ENCODE data around the gene SMIM33.
"Not testable (repeated sequence)": the region's sequence is repeated elsewhere in the genome, so short reads cannot be mapped to it uniquely, and the experiment has no call there.

SMIM33 gene

DNA sequence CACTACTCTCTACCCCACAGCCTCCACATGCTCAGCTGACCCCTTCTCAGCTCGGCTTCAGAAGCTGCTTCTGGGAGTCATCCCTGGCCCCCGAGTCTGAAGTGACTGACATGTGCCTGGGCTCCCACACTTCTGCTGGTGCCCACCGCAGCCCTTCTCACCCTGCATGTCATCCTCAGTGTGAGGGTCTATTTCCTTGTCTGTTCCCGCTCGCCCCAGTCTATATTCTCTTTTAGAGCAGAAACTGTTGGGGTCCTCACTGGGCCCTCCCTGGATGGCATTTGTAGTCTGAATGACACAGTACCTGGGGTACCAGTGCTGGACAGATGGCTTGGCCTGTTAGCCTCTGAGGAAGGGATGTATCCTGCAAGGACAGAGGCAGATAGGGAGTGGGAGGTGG is 13.6 kb upstream of the SMIM33 start:
- DNase-seq (ENCODE audit: low spot score) = no peak

DNA sequence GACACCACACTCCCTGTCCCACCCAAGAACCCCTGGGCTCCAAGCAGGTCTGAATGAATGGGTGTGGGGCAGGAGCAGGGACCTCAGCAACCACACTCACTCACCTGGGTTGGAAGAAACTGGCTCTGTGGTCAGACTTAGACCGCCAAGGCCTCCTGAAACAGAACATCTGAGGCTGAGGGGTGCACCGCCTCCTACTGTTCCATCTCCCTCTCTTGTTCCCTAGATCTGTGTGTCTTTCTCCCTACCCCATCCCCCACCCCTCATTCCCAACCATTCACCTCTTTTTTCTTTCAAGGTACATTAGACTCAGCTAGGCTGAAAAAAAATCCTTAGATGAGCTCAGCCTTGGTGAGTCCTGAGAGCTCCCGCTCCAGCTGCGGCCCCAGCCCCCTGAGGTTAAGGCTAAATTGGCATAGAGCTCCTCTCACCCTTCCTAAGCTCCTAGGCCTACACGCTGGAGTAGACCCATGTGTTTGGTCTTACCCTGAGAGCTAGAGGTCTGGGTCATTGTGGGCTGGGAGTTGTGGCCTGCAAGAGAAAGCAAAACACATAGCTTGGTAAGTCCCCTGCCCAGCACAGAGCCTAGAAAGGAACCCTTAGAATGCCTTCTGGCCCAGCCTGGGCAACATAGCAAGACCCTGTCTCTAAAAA is 13.0 kb upstream of the SMIM33 start:
- DNase-seq (ENCODE audit: low spot score) = no peak

DNA sequence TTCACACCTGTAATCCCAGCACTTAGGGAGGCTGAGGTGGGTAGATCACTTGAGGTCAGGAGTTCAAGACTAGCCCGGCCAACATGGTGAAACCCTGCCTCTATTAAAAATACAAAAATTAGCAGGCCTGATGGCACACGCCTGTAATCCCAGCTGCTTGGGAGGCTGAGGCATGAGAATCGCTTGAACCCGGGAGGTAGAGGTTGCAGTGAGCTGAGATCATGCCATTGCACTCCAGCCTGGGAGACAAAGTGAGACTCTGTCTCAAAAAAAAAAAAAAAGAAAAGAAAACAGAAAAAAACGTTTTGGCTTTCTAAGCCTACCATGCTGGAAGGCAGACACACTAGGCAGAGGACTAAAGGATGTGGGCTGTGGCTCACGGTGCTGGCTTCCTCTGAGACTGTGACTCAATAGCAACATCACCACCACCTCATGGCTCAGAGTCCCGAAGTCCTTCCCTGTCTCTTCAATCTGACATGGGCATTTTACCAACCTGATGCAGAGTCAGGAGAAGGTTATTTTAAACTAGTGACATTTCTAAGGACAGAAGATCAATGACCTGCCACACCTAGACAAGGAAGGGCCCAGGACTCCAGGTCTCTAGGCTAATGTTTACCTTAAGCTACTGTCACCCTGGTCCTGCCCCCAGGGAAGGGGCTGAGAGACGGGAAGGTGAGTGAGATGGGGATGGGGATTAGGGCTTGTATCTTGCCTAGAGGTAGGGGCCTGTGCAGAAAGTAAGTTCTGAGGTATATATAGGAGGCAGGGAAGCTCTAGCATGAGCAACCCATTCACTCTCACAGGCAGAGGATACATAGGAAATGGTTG is 12.0 kb upstream of the SMIM33 start:
- no peak for DNase-seq (ENCODE audit: low spot score)

DNA sequence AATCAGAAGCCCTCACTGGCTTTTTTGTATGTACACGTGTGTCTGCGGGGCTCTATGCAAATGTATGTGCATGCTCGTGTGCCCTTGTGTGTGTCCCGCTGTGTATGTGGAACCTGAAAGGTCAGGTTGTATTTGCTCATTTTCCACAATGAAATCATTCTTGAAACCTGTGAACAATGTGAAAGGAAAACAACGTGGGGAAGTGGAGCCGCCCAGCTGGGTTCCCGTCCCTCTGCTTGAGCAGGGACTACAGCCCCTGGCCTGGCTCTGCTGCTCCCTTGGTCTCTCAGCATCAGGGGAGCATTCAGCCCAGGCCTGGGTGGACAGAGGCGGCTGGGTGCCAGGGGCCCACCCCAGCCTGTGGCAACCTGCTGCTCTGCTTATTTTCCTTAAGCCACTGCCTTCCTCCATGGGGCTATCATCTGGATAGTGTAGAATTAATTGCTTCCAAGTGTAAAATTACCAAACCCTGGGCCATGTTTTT is 11.3 kb upstream of the SMIM33 start:
- no peak for DNase-seq (ENCODE audit: low spot score)

DNA sequence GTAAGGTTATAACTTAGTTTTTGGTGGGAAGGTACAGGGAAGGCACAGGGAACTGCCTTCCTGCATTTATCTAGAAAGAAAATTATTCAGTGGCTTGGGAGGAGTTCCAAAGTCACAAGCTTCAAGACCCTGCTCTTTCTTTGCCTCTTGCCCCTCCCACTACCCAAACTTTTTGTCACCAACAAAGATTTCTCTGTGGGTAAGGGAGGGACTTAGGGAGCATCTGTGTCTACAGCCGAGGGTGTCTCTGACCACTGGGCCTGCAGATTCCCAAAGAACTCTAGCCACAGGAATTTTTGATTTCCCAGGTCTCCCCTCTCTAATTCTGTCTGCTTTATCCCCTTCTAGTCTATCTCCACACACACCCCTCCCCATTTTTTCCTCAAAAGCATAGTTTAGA is 10.3 kb upstream of the SMIM33 start:
- no peak for DNase-seq (ENCODE audit: low spot score)

DNA sequence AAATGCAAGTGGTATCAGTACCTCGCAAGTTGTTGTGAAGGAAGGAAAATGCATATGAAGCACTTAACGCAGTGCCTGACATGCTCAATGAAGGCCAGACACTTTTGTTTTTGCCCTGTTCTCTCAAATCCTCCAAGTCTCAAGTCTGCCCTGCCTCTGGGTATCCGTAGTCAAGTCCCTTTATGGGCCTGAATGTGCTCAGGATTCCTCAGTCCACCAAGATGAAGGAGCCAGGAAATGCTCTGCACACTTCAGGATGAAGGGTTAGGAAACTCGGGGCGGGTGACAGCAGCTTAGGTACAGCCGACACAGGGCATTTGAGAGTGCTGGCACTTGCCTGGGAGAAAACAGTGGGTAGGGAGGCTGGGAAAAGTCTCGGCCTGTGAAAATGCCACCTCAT is 9.6 kb upstream of the SMIM33 start:
- DNase-seq (ENCODE audit: low spot score) = no peak

DNA sequence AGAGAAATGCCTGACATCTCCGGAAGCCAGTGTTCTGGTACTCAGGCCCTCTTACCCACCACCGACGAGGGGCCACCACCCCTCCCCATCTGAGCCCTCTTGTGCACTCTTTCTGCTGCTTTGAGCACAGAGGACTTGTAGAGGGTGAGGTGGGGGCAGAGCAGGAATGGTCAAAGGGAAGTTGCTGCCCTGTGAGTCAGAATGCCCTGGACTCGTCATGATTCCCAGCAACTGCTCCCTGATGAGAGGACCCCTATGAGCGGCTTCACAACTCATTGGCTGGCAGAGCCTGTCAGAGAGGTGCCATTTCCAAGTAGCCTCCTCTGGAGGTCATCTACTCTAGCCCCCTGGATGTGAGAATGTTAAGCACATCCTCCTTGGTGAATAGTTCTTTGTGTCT is 9.1 kb upstream of the SMIM33 start:
- DNase-seq (ENCODE audit: low spot score) = no peak

DNA sequence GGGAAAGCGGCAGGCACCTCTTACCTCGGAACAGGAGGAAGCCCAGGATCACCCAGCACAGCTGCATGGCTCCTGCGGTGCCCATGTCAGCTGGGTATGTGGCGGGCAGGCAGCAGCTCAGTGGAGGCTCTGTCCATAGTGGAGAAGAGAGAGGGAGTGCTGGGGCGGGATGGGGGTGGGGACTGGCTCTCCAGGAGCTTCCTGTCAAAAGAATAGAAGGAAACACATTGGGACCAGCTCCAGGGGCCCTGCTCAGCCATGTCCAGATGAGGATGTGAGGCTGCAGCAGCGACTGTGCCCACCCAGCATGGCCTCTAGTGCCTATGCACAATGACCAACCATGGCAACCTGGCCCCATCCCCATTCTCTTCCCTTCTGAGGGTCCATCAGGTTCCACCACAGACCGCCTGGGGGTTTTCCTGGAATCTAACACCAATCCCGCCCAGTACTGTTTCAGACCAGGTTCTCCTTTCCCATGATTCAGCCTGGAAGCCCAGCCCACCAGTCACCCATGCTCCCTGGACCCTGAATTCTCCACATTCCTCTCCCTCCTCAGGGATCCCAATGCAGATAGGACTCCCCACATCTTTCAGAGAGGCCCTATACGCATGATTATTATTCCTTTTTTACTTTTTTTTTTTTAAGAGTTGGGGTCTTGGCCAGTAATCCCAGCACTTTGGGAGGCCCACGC is 8.1 kb upstream of the SMIM33 start, which contains the start of gene ECSCR:
ECSCR (minus strand) TSS at position 158 of the 691 bp plus-strand sequence; CDS start at position 85, 73 bp downstream.
- no peak for DNase-seq (ENCODE audit: low spot score)

- no peak for DNase-seq (ENCODE audit: low spot score)
These were observed 2.3 kb upstream of the SMIM33 start for GRCh38 chr5:139468421-139468931.

DNA sequence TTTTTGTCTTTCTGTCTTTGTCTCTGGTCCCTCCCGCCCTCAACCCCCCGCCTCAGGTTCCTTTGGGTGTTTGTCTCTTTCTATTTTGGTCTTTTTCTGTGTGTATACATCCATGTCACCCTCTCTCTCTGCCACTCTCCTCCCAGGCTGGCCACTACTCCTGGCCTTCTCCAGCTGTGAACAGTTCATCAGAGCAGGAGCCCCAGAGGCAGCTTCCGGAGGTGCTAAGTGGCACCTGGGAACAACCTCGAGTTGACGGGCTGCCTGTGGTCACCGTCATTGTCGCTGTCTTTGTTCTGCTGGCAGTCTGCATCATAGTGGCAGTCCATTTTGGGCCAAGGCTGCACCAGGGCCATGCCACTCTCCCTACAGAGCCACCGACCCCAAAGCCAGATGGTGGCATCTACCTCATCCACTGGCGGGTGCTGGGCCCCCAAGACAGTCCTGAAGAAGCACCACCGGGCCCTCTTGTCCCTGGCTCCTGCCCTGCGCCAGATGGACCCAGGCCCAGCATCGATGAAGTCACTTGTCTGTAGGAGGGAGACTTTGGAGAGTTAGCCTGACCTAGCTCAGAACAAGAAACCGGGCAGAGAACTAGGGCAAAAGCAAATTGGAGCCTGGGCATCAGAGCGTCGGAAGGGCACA is 1.7 kb downstream of the SMIM33 start:
- DNase-seq (ENCODE audit: low spot score) = no peak

- DNase-seq (ENCODE audit: low spot score) = no peak
These were observed 2.3 kb downstream of the SMIM33 start for GRCh38 chr5:139473105-139473504.

DNA sequence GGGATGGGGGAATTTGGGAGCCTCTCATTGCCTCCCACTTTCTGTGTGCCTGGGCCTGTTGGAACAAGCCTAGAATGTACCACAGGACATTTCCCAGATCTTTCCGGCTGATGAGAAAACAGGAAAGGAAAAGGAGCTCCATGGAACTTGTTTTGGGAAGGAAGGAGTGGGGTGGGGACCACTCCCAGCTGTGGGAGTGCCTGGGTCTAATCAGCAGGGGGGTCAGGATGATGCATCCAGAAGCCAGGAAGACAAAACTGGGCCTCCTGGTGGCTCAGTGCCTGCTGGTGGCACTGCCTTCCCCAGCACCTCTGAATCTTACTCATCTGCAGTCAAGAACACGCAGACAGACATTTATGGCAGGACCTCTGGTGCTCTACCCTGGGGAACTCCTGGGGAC is 2.8 kb downstream of the SMIM33 start:
- DNase-seq (ENCODE audit: low spot score) = no peak

DNA sequence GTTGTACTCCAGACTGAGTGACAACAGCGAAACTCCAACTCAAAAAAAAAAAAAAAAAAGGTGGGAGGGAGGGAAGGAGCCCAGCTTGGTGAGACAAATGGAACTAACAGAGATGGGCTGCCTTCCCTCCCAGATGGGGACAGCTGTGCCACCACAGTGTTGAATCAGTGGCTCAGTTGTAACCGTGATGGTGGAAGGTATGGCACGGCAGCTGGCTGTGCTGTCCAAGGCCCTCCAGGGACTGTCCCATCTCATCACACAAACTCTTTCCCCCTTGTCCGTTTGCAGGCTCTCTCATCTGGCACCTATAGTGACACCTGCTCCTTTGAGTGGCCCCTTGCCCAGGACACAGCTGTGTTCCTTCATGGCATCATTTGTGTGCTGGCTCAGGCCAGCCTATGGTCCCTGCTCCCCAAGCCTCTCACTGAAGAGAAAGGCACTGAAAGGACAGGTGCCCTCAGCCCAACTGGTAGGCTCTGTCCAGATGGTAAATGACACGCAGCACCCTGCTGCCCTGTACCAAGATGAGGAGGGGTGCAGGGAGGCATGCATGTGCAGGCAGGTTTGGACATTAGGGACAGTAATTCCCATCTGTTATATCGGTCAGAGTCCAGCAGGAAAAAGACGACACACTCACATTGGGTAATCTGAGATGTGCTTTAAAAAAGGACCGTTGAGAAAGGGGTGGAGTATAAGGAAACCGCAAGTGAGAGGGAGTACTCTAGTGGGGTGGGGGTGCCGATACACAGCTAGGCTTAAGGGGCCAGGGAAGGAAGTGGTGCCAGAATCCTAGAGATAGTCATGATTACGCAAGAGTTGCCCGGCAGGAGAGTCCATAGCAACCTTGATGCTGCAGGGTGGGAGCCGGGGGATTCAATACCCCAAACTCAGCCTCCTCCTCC is 4.3 kb downstream of the SMIM33 start:
- no peak for DNase-seq (ENCODE audit: low spot score)

GRCh38 chr5:139475865-139476617 is 5.2 kb downstream of the SMIM33 start:
- DNase-seq (ENCODE audit: low spot score) = no peak

GRCh38 chr5:139478657-139479423 is 8.0 kb downstream of the SMIM33 start:
- not testable (repeated sequence) for DNase-seq (ENCODE audit: low spot score)

DNA sequence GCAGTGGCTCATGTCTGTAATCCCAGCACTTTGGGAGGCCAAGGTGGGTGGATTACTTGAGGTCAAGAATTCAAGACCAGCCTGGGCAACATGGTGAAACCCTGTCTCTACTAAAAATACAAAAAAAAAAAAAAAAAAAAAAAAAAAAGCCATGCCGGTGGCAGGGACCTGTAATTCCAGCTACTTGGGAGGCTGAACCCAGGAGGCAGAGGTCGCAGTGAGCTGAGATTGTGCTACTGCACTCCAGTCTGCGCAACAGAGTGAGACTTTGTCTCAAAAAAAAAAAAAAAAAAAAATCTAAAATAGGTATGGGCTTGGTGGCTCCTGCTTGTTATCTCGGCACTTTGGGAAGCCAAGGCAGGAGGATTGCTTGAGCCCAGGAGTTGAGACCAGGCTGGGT is 8.9 kb downstream of the SMIM33 start:
- not testable (repeated sequence) for DNase-seq (ENCODE audit: low spot score)

- no peak for DNase-seq (ENCODE audit: low spot score)
These were observed 10.3 kb downstream of the SMIM33 start for GRCh38 chr5:139481122-139481533.

GRCh38 chr5:139481580-139482049 is 10.8 kb downstream of the SMIM33 start:
- no peak for DNase-seq (ENCODE audit: low spot score)
